Nephron (organoid): ENCODE data around the gene PCDH17.

Experiments
- H3K27ac Mint-ChIP-seq, 3 experiments: 2 replicates each; pipeline ENCODE4 v1.8.0; 2020; ENCODE audit warnings: mixed read lengths in 3 of 3, mild to moderate bottlenecking in 2 of 3, moderate library complexity in 1 of 3
- H3K27me3 Mint-ChIP-seq: 2 replicates; pipeline ENCODE4 v1.8.0; 2021; ENCODE audit warnings: low read depth, mild to moderate bottlenecking, moderate library complexity, mixed read lengths
- H3K36me3 Mint-ChIP-seq: 2 replicates; pipeline ENCODE4 v1.8.0; 2020; ENCODE audit warnings: low read depth, mixed read lengths
- H3K4me1 Mint-ChIP-seq: 2 replicates; pipeline ENCODE4 v1.8.0; 2020; ENCODE audit warnings: mixed read lengths
- H3K4me3 Mint-ChIP-seq, 3 experiments: 2 replicates each; pipeline ENCODE4 v1.8.0; 2020; ENCODE audit warnings: mild to moderate bottlenecking in 3 of 3, mixed read lengths in 3 of 3, moderate library complexity in 2 of 3
- H3K9me3 Mint-ChIP-seq: 2 replicates; pipeline ENCODE4 v1.8.0; 2020; ENCODE audit warnings: mixed read lengths
- CTCF ChIP-seq, 3 experiments: fragments of 200-600 bp; sonication (generic); IDR thresholded peaks; one replicate each; pipeline ENCODE4 v1.5.0; 2021; ENCODE audit warnings: antibody characterized with exemption in 3 of 3; ENCODE audit not compliant: unreplicated experiment in 3 of 3

Gene PCDH17

GRCh38 chr13:57725480-57725879, 93.9 kb downstream of the PCDH17 start:
- no peaks in the 10 kb centered on the region for H3K9me3 Mint-ChIP-seq
- H3K27me3 Mint-ChIP-seq, result no peaks in the 10 kb centered on the region
- H3K27ac Mint-ChIP-seq, result no peak overlapping the region
- H3K4me1 Mint-ChIP-seq, result no peaks in the 10 kb centered on the region
- H3K36me3 Mint-ChIP-seq, result peaks cover 16% of the 10 kb centered on the region
- no peak overlapping the region for H3K4me3 Mint-ChIP-seq
- no peak for TF ChIP-seq CTCF (IDR thresholded peaks at IDR 0.05; ENCODE audit: unreplicated experiment in 3 of 3)

- no peak overlapping the region for H3K4me3 Mint-ChIP-seq
- H3K9me3 Mint-ChIP-seq, result no peaks in the 10 kb centered on the region
Observed at GRCh38 chr13:57726981-57727380, 95.4 kb downstream of the PCDH17 start.

GRCh38 chr13:57734306-57734705, 102.8 kb downstream of the PCDH17 start:
- Mint-ChIP-seq H3K27ac (no peak overlapping the region), H3K4me3 (no peak overlapping the region), H3K9me3 (no peaks in the 10 kb centered on the region), H3K36me3 (no peaks in the 10 kb centered on the region), H3K4me1 (peaks cover 15% of the 10 kb centered on the region), H3K27me3 (no peaks in the 10 kb centered on the region)
- no peak for TF ChIP-seq CTCF (IDR thresholded peaks at IDR 0.05; ENCODE audit: unreplicated experiment in 3 of 3)

More at GRCh38 chr13:57726981-57727380, 95.4 kb downstream of the PCDH17 start:
- H3K4me1 Mint-ChIP-seq, result no peaks in the 10 kb centered on the region
- no peak for TF ChIP-seq CTCF (IDR thresholded peaks at IDR 0.05; ENCODE audit: unreplicated experiment in 3 of 3)
- H3K27me3 Mint-ChIP-seq, result no peaks in the 10 kb centered on the region
- H3K27ac Mint-ChIP-seq, result no peak overlapping the region
- peaks cover 16% of the 10 kb centered on the region for H3K36me3 Mint-ChIP-seq

- peak overlapping the region in 1 of 3 experiments; percentile 55 for H3K27ac Mint-ChIP-seq
- no peaks in the 10 kb centered on the region for H3K36me3 Mint-ChIP-seq
- no peaks in the 10 kb centered on the region for H3K27me3 Mint-ChIP-seq
- H3K9me3 Mint-ChIP-seq, result no peaks in the 10 kb centered on the region
- peaks cover 23% of the 10 kb centered on the region for H3K4me1 Mint-ChIP-seq
- TF ChIP-seq CTCF (IDR thresholded peaks at IDR 0.05; ENCODE audit: unreplicated experiment in 3 of 3), result no peak
- H3K4me3 Mint-ChIP-seq, result no peak overlapping the region
Observed at GRCh38 chr13:57739089-57739488, 107.5 kb downstream of the PCDH17 start.

- peaks cover 18% of the 10 kb centered on the region for H3K4me1 Mint-ChIP-seq
Observed at GRCh38 chr13:57739543-57740190, 108.1 kb downstream of the PCDH17 start.

More at GRCh38 chr13:57739543-57740190, 108.1 kb downstream of the PCDH17 start:
- Mint-ChIP-seq H3K9me3 (no peaks in the 10 kb centered on the region), H3K27me3 (no peaks in the 10 kb centered on the region), H3K27ac (peak overlapping the region in 2 of 3 experiments; percentile 55 to 66), H3K4me3 (no peak overlapping the region), H3K36me3 (no peaks in the 10 kb centered on the region)
- TF ChIP-seq CTCF (IDR thresholded peaks at IDR 0.05; ENCODE audit: unreplicated experiment in 3 of 3), result no peak
